ENCODE measurements around the gene AOAH.

GRCh38 chr7:36515847-36516246 lies 208.4 kb downstream of the AOAH start:
- TF ChIP-seq CTCF (conservative IDR thresholded peaks at IDR 0.05; ENCODE audit: low read length) (no peak), EZH2phosphoT487 (IDR thresholded peaks at IDR 0.05; ENCODE audit: borderline replicate concordance) (no peak)

Data from Loucy (cell line).